SK-N-SH (cell line): ENCODE results near the gene MIOS. TPM values are rescaled to one million over a fixed set of nuclear protein-coding genes. Genes with fewer than 3 reads are reported as not detected.

Source experiments
- CTCF ChIA-PET: fragments of 300-600, 350-600 bp; formaldehyde crosslinking; extraction: SDS; loops from one replicate; lab custom pipeline; 2021; lab: Yijun Ruan, JAX
- POLR2A ChIA-PET: fragments of 350-600 bp; sonication (Branson Sonifier 250); formaldehyde crosslinking; extraction: SDS; loops from one replicate; lab custom pipeline; 2020; ENCODE audit warnings: antibody characterized with exemption, inconsistent platforms; lab: Yijun Ruan, JAX
- DNase-seq: peaks from one replicate; pipeline ENCODE4 v3.0.0; 2012
- H2AFZ ChIP-seq: fragments of 200-600 bp; sonication (generic); 2 replicates; pipeline ENCODE4 v1.8.1; 2016; ENCODE audit warnings: antibody characterized with exemption, mild to moderate bottlenecking, low read depth
- H3F3A ChIP-seq: fragments of 200-600 bp; sonication (generic); replicated peaks from 2 replicates; pipeline ENCODE3; 2016; ENCODE audit warnings: antibody characterized with exemption, mild to moderate bottlenecking; ENCODE audit not compliant: insufficient read depth
- H3K27ac ChIP-seq, 2 experiments: fragments of 200-500 bp in 1 of 2; fragments of 200-600 bp in 1 of 2; sonication (Bioruptor generic) in 1 of 2; sonication (generic), shearing (Covaris generic) in 1 of 2; 2 replicates each; pipeline versions ENCODE4 v1.5.1 to v1.6.1; 2014 to 2016; ENCODE audit warnings: low read depth in 2 of 2, inconsistent platforms in 1 of 2, low read length in 1 of 2, mild to moderate bottlenecking in 1 of 2, mixed read lengths in 1 of 2
- H3K27me3 ChIP-seq: fragments of 200-600 bp; sonication (generic), shearing (Covaris generic); 2 replicates; pipeline ENCODE4 v1.6.1; 2016; ENCODE audit warnings: mixed run types; ENCODE audit not compliant: insufficient read depth
- H3K36me3 ChIP-seq, 2 experiments: fragments of 200-500 bp in 1 of 2; fragments of 200-600 bp in 1 of 2; sonication (Bioruptor generic) in 1 of 2; sonication (generic) in 1 of 2; replicated peaks in 1 of 2; 2 replicates each; pipeline versions ENCODE3 to v1.5.1; 2014 to 2016; ENCODE audit warnings: low read length in 1 of 2, mild to moderate bottlenecking in 1 of 2; ENCODE audit not compliant: insufficient read depth in 2 of 2, control insufficient read depth in 1 of 2
- H3K4me1 ChIP-seq, 2 experiments: fragments of 200-500 bp in 1 of 2; fragments of 200-600 bp in 1 of 2; sonication (Bioruptor generic) in 1 of 2; sonication (generic), shearing (Covaris generic) in 1 of 2; 2 replicates each; pipeline versions ENCODE4 v1.5.1 to v1.6.1; 2014 to 2016; ENCODE audit warnings: low read depth in 1 of 2, low read length in 1 of 2, mixed run types in 1 of 2; ENCODE audit not compliant: insufficient read depth in 2 of 2, control insufficient read depth in 1 of 2
- H3K4me2 ChIP-seq: fragments of 200-600 bp; sonication (generic), shearing (Covaris generic); 2 replicates; pipeline ENCODE4 v1.6.1; 2017; ENCODE audit warnings: mixed run types
- H3K4me3 ChIP-seq, 2 experiments: fragments of 200-500 bp in 1 of 2; fragments of 200-600 bp in 1 of 2; sonication (Bioruptor generic) in 1 of 2; sonication (generic), shearing (Covaris generic) in 1 of 2; 2 replicates each; pipeline versions ENCODE4 v1.5.1 to v1.8.1; 2014 to 2016; ENCODE audit warnings: low read depth in 2 of 2, inconsistent platforms in 1 of 2, low read length in 1 of 2, mild to moderate bottlenecking in 1 of 2, mixed read lengths in 1 of 2, moderate library complexity in 1 of 2
- H3K79me2 ChIP-seq: fragments of 200-600 bp; sonication (generic); 2 replicates; pipeline ENCODE4 v1.8.1; 2017; ENCODE audit warnings: mild to moderate bottlenecking; ENCODE audit not compliant: insufficient read depth
- H3K9ac ChIP-seq: fragments of 200-600 bp; sonication (generic); 2 replicates; pipeline ENCODE4 v1.6.1; 2017; ENCODE audit warnings: mixed run types
- H3K9me2 ChIP-seq: fragments of 200-600 bp; sonication (generic); 2 replicates; pipeline ENCODE4 v1.6.1; 2017; ENCODE audit warnings: mixed run types
- H3K9me3 ChIP-seq: fragments of 200-600 bp; sonication (generic); 2 replicates; pipeline ENCODE4 v1.6.1; 2017; ENCODE audit warnings: mixed run types, mild to moderate bottlenecking, moderate library complexity
- H4K20me1 ChIP-seq: fragments of 200-600 bp; sonication (generic); 2 replicates; pipeline ENCODE4 v1.6.1; 2017; ENCODE audit warnings: mild to moderate bottlenecking, mixed run types; ENCODE audit not compliant: insufficient read depth
- CHD2 ChIP-seq: fragments of 150-350 bp; IDR thresholded peaks from 2 replicates; pipeline ENCODE4 v1.6.1; 2018; ENCODE audit warnings: low read length; ENCODE audit not compliant: partially characterized antibody
- CTCF ChIP-seq: fragments of 200-600 bp; sonication (generic); IDR thresholded peaks from 2 replicates; pipeline ENCODE4 v1.6.1; 2017; ENCODE audit warnings: antibody characterized with exemption, mild to moderate bottlenecking, moderate library complexity
- ELF1 ChIP-seq: IDR thresholded peaks from 2 replicates; pipeline ENCODE4 v1.4.0; 2012
- FOSL2 ChIP-seq: IDR thresholded peaks from 2 replicates; pipeline ENCODE4 v1.4.0; 2012; ENCODE audit warnings: low read depth, mild to moderate bottlenecking, moderate library complexity, borderline replicate concordance
- GABPA ChIP-seq: IDR thresholded peaks from 2 replicates; pipeline ENCODE4 v1.4.0; 2012; ENCODE audit warnings: low read depth, mild to moderate bottlenecking
- MAX ChIP-seq: IDR thresholded peaks from 2 replicates; pipeline ENCODE4 v1.4.0; 2012; ENCODE audit warnings: low read depth
- MEF2A ChIP-seq: IDR thresholded peaks from 2 replicates; pipeline ENCODE4 v1.4.0; 2012; ENCODE audit warnings: low read depth, borderline replicate concordance
- MXI1 ChIP-seq: IDR thresholded peaks from 2 replicates; pipeline ENCODE4 v1.6.1; 2012; ENCODE audit warnings: mild to moderate bottlenecking, low read depth, low read length, improper control_type of control experiment
- NFIC ChIP-seq: IDR thresholded peaks from 2 replicates; pipeline ENCODE4 v1.4.0; 2012; ENCODE audit warnings: borderline replicate concordance
- NRF1 ChIP-seq: IDR thresholded peaks from 2 replicates; pipeline ENCODE4 v1.6.1; 2012; ENCODE audit warnings: low read depth, mild to moderate bottlenecking, low read length
- RAD21 ChIP-seq: IDR thresholded peaks from 2 replicates; pipeline ENCODE4 v1.6.1; 2012; ENCODE audit warnings: mild to moderate bottlenecking, low read length
- RCOR1 ChIP-seq: fragments of 150-350 bp; IDR thresholded peaks from 2 replicates; pipeline ENCODE4 v1.6.1; 2017; ENCODE audit warnings: antibody characterized with exemption, low read length
- REST ChIP-seq: IDR thresholded peaks from 2 replicates; pipeline ENCODE4 v1.6.1; 2012; ENCODE audit warnings: mild to moderate bottlenecking, low read depth, low read length, moderate library complexity
- RFX5 ChIP-seq: IDR thresholded peaks from 2 replicates; pipeline ENCODE4 v1.6.1; 2012; ENCODE audit warnings: mild to moderate bottlenecking, improper control_type of control experiment, low read length
- RXRA ChIP-seq: IDR thresholded peaks from 2 replicates; pipeline ENCODE4 v1.4.0; 2012; ENCODE audit warnings: low read depth, mild to moderate bottlenecking, borderline replicate concordance
- SIN3A ChIP-seq: IDR thresholded peaks from 2 replicates; pipeline ENCODE4 v1.6.1; 2012; ENCODE audit warnings: low read depth, mild to moderate bottlenecking, low read length, moderate library complexity, borderline replicate concordance
- SMC3 ChIP-seq: IDR thresholded peaks from 2 replicates; pipeline ENCODE4 v1.6.1; 2012; ENCODE audit warnings: low read depth, low read length, improper control_type of control experiment
- TAF1 ChIP-seq: IDR thresholded peaks from 2 replicates; pipeline ENCODE4 v1.6.1; 2012; ENCODE audit warnings: low read depth, mild to moderate bottlenecking, low read length, moderate library complexity, borderline replicate concordance
- TCF12 ChIP-seq: IDR thresholded peaks from 2 replicates; pipeline ENCODE4 v1.4.0; 2012
- TEAD4 ChIP-seq: IDR thresholded peaks from 2 replicates; pipeline ENCODE4 v1.4.0; 2012; ENCODE audit warnings: mild to moderate bottlenecking, borderline replicate concordance; ENCODE audit not compliant: insufficient read depth
- WGBS: methylation state at CpG from one replicate; pipeline ENCODE4 v1.1.6; 2017; ENCODE audit warnings: low lambda C conversion rate; 5-methylcytosine and 5-hydroxymethylcytosine counted together
- polyA plus RNA-seq, 3 experiments: library from polyadenylated mRNA; depleted of rRNA; stranded (reverse); fragments of >200 nt; gene quantifications; 2 replicates each; pipeline ENCODE4 v1.2.3, GENCODE V29; 2012

The MIOS gene
- polyA plus RNA-seq, 1 of the 3 experiments (the other 2 are of a cell fraction) = 16.4 TPM

GRCh38 chr7:7553386-7553785 lies 13.3 kb upstream of the MIOS start:
- Histone ChIP-seq H3K4me3 (no peak overlapping the region), H2AFZ (no peak overlapping the region), H3K27me3 (no peaks in the 10 kb centered on the region), H3K9me3 (peaks cover under 1% of the 10 kb centered on the region; the same call in 1 of the 2 replicates), H3K79me2 (no peaks in the 10 kb centered on the region), H4K20me1 (no peaks in the 10 kb centered on the region), H3K9ac (no peak overlapping the region), H3K36me3 (no peaks in the 10 kb centered on the region), H3K27ac (no peak overlapping the region), H3F3A (no peaks in the 10 kb centered on the region), H3K4me1 (peaks cover 7 to 15% of the 10 kb centered on the region in 2 experiments; a peak in 2 of 4 replicates), H3K4me2 (no peak overlapping the region), H3K9me2 (no peaks in the 10 kb centered on the region)
- WGBS = 98% methylated on average over 1 of the region's 1 CpG
- DNase-seq = no peak
- ChIA-PET POLR2A (no interaction called here), CTCF (interaction anchor here (0.7 to 1.3 kb wide), 4 partner anchors 11 to 450 kb away, joined by 3 to 5 read pairs (median 3); no protein-coding TSS in a partner anchor)
- TF ChIP-seq SMC3 (no peak), ELF1 (no peak), RXRA (no peak), CHD2 (no peak), REST (no peak), TAF1 (no peak), CTCF (no peak), MAX (no peak), TEAD4 (no peak), MEF2A (no peak), RFX5 (no peak), FOSL2 (no peak), NFIC (no peak), RCOR1 (no peak), GABPA (no peak), RAD21 (no peak), NRF1 (no peak), MXI1 (no peak), TCF12 (no peak), SIN3A (no peak)
